Measurements from ENCODE around the gene ZNF580.

GRCh38 chr19:55616395-55616875 is 24.4 kb upstream of the ZNF580 start:
- no peak for TF ChIP-seq GTF2I (CRISPR knock-in tag; conservative IDR thresholded peaks at IDR 0.05)
- TF ChIP-seq, protein P1, sequence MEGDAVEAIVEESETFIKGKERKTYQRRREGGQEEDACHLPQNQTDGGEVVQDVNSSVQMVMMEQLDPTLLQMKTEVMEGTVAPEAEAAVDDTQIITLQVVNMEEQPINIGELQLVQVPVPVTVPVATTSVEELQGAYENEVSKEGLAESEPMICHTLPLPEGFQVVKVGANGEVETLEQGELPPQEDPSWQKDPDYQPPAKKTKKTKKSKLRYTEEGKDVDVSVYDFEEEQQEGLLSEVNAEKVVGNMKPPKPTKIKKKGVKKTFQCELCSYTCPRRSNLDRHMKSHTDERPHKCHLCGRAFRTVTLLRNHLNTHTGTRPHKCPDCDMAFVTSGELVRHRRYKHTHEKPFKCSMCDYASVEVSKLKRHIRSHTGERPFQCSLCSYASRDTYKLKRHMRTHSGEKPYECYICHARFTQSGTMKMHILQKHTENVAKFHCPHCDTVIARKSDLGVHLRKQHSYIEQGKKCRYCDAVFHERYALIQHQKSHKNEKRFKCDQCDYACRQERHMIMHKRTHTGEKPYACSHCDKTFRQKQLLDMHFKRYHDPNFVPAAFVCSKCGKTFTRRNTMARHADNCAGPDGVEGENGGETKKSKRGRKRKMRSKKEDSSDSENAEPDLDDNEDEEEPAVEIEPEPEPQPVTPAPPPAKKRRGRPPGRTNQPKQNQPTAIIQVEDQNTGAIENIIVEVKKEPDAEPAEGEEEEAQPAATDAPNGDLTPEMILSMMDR (IDR thresholded peaks at IDR 0.05), result no peak
- TF ChIP-seq, protein P2, sequence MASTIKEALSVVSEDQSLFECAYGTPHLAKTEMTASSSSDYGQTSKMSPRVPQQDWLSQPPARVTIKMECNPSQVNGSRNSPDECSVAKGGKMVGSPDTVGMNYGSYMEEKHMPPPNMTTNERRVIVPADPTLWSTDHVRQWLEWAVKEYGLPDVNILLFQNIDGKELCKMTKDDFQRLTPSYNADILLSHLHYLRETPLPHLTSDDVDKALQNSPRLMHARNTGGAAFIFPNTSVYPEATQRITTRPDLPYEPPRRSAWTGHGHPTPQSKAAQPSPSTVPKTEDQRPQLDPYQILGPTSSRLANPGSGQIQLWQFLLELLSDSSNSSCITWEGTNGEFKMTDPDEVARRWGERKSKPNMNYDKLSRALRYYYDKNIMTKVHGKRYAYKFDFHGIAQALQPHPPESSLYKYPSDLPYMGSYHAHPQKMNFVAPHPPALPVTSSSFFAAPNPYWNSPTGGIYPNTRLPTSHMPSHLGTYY (CRISPR knock-in tag; IDR thresholded peaks at IDR 0.05), result no peak
- TF ChIP-seq NFYB (CRISPR knock-in tag; conservative IDR thresholded peaks at IDR 0.05; ENCODE audit: low read depth), result no peak

Measured in WTC11 (cell line).